ENCODE measurements around the gene ZBP1. TPM values are rescaled to one million over a fixed set of nuclear protein-coding genes. Genes with fewer than 3 reads are reported as not detected.

Gene ZBP1
- total RNA-seq, 1 donor from 2014 or later, result not detected

DNA sequence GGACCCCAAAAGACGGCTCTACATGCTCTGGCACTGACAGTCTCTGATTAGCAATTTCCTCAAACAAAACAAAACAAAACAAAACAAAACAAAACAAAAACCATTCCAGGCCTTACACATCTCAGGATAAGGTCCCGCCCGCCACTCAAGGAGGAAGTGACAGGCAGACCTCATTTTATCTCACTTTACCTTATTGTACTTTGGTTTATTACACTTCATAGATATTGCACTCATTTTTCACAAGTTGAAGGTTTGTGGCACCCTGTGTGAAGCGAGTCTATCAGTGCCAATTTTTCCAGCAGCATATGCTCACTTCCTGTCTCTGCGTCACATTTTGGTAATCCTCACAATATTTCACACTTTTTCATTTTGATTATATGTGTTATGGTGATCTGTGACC lies 15.2 kb downstream of the ZBP1 start:
- H3K27ac Mint-ChIP-seq (ENCODE audit: unreplicated experiment), result no peak overlapping the region
- H3K9me3 Mint-ChIP-seq (ENCODE audit: low read depth), result no peaks in the 10 kb centered on the region
- TF ChIP-seq CTCF (IDR thresholded peaks at IDR 0.05), result no peak
- H3K27me3 Mint-ChIP-seq (ENCODE audit: low read depth), result peaks cover 25% of the 10 kb centered on the region
- H3K4me1 Mint-ChIP-seq (ENCODE audit: low read depth), result no peaks in the 10 kb centered on the region
- no peak overlapping the region for H3K4me3 Mint-ChIP-seq (ENCODE audit: unreplicated experiment)
- H3K36me3 Mint-ChIP-seq (ENCODE audit: low read depth), result peaks cover 2% of the 10 kb centered on the region
- DNase-seq (ENCODE audit: low spot score), result no peak

GRCh38 chr20:57603120-57603519 lies 17.1 kb downstream of the ZBP1 start:
- no peak for DNase-seq (ENCODE audit: low spot score)
- no peaks in the 10 kb centered on the region for H3K9me3 Mint-ChIP-seq (ENCODE audit: low read depth)
- H3K4me1 Mint-ChIP-seq (ENCODE audit: low read depth), result peaks cover 3% of the 10 kb centered on the region
- H3K4me3 Mint-ChIP-seq (ENCODE audit: unreplicated experiment), result no peak overlapping the region
- peaks cover 2% of the 10 kb centered on the region for H3K36me3 Mint-ChIP-seq (ENCODE audit: low read depth)
- H3K27me3 Mint-ChIP-seq (ENCODE audit: low read depth), result peaks cover 15% of the 10 kb centered on the region
- H3K27ac Mint-ChIP-seq (ENCODE audit: unreplicated experiment), result no peak overlapping the region
- TF ChIP-seq CTCF (IDR thresholded peaks at IDR 0.05), result no peak

GRCh38 chr20:57601737-57602136 lies 18.5 kb downstream of the ZBP1 start:
- no peak overlapping the region for H3K4me3 Mint-ChIP-seq (ENCODE audit: unreplicated experiment)
- H3K4me1 Mint-ChIP-seq (ENCODE audit: low read depth), result peaks cover 8% of the 10 kb centered on the region
- peaks cover 7% of the 10 kb centered on the region for H3K27me3 Mint-ChIP-seq (ENCODE audit: low read depth)
- H3K27ac Mint-ChIP-seq (ENCODE audit: unreplicated experiment), result no peak overlapping the region
- no peaks in the 10 kb centered on the region for H3K9me3 Mint-ChIP-seq (ENCODE audit: low read depth)
- DNase-seq (ENCODE audit: low spot score), result no peak
- TF ChIP-seq CTCF (IDR thresholded peaks at IDR 0.05), result no peak
- H3K36me3 Mint-ChIP-seq (ENCODE audit: low read depth), result no peaks in the 10 kb centered on the region

DNA sequence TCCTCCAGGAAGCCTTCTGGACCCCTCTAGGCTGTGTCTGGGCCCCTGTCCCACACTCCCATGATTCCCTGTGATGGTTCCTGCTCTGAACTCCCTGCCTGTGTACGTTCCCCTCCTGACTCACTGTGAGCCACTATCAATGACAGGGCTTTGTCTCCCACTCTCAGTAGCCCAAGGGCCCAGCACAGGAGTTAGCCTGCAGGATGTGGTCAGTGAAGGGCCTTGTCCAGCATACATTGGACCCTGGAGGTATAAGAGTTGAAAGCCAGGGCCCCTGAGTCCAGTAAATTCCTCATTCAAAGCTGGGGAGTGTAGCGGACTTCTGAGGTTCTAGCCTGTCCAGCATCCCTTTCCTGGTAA lies 19.0 kb downstream of the ZBP1 start:
- Mint-ChIP-seq H3K4me1 (ENCODE audit: low read depth) (peaks cover 8% of the 10 kb centered on the region), H3K9me3 (ENCODE audit: low read depth) (no peaks in the 10 kb centered on the region), H3K27ac (ENCODE audit: unreplicated experiment) (no peak overlapping the region), H3K4me3 (ENCODE audit: unreplicated experiment) (no peak overlapping the region), H3K36me3 (ENCODE audit: low read depth) (no peaks in the 10 kb centered on the region), H3K27me3 (ENCODE audit: low read depth) (peaks cover 4% of the 10 kb centered on the region)
- TF ChIP-seq CTCF (IDR thresholded peaks at IDR 0.05), result no peak
- no peak for DNase-seq (ENCODE audit: low spot score)

DNA sequence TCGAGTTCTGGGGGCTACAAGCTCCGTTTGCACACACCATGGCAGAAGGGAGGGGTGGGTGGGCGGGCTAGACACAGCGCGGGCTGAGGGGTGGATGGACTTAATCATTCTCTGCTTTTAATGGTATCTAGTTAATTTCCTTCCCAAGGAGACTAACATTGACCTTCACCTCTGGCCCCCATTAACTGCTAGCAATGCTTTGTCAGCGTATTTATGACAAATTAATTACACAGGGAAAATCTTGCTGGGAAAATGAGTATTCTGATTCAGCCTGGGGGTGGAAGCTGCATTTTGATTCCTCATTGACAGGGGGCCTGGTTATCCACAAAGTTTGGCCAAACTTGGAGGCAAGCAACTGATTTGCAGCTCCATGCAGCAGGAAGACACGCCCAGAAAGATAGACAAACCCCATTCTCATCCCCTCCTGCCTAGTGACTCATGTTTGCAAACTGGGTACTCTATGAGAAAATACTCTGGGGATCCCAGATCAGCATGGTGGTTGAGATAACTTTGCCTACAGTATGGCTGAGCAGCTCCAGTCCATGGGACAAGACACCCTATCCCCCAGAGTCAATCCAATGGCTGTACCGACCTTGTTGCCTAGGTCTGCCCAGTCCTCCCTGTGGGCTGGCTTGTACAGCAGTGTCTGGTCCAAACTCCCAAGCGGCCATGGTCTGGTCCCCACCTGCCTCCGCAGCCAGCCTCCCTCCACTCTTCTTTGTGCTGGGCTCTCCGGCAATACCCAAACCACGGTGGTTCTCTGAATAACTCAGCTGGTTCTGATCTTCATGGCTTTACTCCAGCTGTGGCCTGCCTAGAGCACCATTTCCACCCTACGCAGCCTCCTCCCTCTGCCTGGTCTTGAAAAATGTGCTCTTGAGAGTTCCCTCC lies 19.7 kb downstream of the ZBP1 start:
- H3K36me3 Mint-ChIP-seq (ENCODE audit: low read depth), result no peaks in the 10 kb centered on the region
- no peaks in the 10 kb centered on the region for H3K27me3 Mint-ChIP-seq (ENCODE audit: low read depth)
- H3K4me3 Mint-ChIP-seq (ENCODE audit: unreplicated experiment), result no peak overlapping the region
- TF ChIP-seq CTCF (IDR thresholded peaks at IDR 0.05), result no peak
- H3K4me1 Mint-ChIP-seq (ENCODE audit: low read depth), result peaks cover 8% of the 10 kb centered on the region
- no peak overlapping the region for H3K27ac Mint-ChIP-seq (ENCODE audit: unreplicated experiment)
- no peak for DNase-seq (ENCODE audit: low spot score)
- no peaks in the 10 kb centered on the region for H3K9me3 Mint-ChIP-seq (ENCODE audit: low read depth)
